SKM-1 (cell line): ENCODE results near the gene SAMHD1.
"Not testable (repeated sequence)": the region's sequence is repeated elsewhere in the genome, so short reads cannot be mapped to it uniquely, and the experiment has no call there.

Source experiments
- DNase-seq: peaks from one replicate; lab custom pipeline; 2025; ENCODE audit not compliant: unreplicated experiment; lab: John Stamatoyannopoulos, UW

The SAMHD1 gene

DNA sequence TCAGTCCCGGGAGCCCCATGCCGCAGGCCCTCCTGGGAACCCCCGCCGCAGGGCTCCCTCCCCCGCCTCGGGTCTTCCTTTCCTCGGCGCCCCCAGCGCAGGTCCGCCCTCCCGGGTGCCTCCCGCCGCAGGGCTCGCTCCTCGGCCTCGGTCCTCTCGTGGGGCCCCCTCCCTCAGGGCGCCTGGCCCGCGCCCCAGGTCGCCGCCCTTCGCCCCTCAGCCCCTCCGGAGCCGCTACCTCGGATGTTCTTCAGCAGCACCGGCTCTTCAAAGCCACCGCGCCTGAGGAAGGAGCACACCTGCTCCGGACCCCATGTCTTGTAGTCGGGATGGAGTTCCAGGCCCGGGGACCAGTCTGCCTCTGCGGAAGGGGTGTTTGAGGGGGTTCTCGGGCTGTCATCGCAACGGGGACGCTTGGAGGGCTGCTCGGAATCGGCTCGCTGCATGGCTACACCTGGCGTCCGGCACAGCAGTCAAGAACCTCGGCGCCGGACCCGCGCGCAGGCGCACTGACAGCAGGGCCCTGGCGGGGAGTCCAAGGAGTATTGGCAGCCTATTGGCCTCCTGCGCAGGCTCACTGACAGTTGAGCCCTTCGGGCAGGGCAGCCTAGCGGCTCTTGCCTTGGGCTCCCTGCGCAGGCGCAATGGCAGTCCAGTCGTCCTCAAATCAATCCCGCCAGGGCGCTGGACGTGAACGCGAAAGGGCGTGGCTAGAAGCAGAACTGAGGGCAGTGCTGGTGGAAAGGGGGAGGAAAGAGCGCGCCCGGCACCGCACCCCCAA lies at the start of gene SAMHD1:
SAMHD1 (minus strand) TSS at position 511 of the 781 bp plus-strand sequence; CDS start at position 446, 65 bp downstream.
- peak; percentile 97 for DNase-seq

DNA sequence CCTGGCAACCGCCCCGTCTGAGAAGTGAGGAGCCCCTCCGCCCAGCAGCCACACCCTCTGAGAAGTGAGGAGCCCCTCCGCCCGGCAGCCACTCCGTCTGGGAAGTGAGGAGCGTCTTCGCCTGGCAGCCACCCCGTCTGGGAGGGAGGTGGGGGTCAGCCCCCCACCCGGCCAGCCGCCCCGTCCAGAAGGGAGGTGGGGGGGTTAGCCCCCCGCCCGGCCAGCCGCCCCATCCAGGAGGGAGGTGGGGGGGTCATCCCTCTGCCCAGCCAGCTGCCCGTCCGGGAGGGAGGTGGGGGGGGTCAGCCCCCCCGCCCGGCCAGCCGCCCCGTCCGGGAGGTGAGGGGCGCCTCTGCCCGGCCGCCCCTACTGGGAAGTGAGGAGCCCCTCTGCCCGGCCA lies 48.7 kb upstream of the SAMHD1 start:
- DNase-seq: not testable (repeated sequence)

DNA sequence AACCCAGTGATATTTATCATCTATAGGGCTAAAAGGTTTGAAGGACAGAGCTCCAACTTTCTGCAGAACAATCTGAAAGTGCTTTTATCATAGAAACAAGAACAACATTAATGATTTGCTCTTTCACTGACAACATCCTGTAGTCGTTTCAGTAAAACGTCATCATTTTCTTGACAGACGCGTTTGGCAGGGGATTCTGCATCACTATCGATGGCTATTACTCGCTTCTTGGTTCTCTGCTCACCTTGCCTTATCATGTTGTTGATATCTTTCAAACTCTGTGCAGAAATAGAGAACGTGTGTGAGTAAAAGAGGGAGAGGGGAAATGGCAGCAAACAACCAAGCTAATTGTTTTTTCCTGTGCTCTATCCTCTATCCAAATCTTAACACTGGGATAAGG lies 47.1 kb upstream of the SAMHD1 start:
- no peak for DNase-seq

DNA sequence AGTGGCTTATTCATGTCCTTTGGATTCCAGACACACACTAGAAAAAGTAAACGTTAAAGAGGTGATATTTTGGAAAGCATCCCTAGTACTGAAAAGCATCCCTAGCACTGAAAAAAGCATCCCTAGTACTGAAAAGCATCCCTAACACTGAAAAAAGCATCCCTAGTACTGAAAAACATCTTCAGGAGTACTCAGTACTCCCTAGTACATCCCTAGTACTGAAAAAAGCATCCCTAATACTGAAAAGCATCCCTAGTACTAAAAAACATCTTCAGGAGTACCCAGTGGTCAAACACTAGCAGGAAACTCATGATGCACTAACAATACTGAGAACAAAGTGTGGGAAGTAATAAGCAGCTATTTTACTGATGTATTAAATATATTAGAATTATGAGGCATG lies 45.6 kb upstream of the SAMHD1 start:
- no peak for DNase-seq

DNA sequence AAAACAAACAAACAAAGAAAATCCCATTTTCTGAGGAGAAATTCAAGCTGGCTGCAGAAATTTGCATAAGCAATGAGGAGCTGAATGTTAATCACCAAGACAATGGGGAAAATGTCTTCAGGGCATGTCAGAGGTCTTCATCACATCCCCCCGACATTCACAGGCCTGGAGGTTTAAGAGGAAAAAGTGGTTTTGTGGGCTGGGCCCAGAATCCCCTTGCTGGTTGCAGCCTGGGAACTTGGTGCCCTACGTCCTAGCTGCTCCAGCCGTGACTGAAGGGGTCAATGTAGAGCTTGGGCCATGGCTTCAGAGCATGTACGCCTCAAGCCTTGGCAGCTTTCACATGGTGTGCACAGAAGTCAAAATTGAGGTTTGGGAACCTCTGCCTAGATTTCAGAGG lies 42.7 kb upstream of the SAMHD1 start:
- DNase-seq: not testable (repeated sequence)

DNA sequence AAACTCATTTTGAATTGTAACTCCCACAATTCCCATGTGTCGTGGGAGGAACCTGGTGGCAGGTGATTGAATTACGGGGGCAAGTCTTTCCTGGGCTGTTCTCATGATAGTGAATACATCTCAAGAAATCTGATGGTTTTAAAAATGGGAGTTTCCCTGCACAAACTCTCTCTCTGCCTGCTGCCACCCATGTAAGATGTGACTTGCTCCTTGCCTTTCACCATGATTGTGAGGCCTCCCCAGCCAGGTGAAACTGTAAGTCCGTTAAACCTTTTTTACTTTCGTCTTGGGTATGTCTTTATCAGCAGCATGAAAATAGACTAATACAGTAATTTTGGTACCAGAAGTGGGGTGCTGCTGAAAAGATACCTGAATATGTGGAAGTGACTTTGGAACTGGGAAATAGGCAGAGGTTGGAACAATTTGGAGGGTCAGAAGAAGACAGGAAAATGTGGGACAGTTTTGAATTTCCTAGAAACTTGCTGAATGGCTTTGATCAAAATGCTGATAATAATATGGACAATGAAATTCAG lies 41.4 kb upstream of the SAMHD1 start:
- DNase-seq: no peak

DNA sequence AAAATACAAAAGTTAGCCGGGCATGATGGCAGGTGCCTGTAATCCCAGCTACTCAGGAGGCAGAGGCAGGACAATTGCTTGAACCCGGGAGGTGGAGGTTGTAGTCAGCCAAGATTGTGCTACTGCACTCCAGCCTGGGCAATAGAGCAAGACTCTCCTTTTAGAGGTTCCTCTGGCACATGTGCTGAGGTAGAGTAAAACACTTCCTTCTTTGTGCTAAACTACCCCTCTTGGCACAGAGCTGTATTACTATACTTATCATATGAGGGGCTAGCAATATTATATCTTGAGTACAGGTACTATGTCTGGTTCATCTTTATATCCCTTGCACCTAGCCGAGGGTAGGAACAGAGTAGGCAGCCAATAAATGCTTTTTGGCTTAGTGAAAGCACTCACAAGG lies 40.2 kb upstream of the SAMHD1 start:
- DNase-seq: no peak

DNA sequence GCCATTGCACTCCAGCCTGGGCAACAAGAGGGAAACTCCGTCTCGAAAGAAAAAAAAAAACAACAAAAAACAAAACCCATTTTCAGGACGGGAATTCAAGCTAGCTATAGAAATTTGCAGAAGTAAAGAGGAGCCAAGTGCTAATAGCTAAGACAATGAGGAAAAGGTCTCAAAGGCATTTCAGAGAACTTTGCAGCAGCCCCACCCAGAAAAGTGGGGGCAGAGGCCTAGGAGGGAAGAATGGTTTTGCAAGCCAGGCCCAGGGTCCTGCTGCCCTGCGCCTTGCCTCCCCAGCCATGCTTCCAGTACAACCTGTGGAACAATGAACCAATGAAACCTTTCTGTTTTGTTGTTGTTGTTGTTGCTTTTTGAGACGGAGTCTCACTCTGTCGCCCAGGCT lies 38.3 kb upstream of the SAMHD1 start:
- peak; percentile 33 for DNase-seq

DNA sequence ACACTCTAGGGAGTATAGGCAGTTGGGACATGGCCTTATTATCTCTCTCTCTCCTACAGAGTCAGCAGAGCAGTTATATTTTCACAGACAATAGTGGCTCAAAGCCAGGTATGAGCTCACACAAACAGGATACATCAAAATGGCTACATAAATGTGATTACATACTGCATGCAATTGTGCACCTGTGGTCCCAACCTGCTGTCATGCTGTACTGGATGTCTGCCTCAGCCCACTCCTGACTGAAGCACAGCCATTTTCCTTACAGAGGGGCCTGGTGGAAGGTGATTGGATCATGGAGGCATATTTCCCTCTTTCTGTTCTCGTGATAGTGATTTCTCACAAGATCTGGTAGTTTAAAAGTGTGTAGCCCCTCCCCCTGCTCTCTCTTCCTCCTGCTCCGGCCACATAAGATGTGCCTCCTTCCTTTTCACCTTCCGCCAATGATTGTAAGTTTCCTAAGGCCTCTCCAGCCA lies 37.0 kb upstream of the SAMHD1 start:
- no peak for DNase-seq

DNA sequence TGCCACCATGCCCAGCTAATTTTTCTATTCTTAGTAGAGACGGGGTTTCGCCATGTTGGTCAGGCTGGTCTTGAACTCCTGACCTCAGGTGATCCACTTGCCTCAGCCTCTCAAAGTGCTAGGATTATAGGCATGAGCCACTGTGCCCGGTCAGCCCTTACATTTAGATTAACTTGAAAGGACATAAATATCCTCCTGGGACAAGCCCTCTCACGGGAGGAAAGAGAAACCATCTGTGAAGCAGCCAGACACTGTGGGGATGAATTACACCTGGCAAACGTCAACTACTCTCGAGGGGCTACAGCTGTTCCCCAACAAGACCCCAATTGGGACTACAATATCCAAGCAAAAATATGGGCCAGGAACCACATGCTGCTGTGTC lies 32.7 kb upstream of the SAMHD1 start:
- no peak for DNase-seq

DNA sequence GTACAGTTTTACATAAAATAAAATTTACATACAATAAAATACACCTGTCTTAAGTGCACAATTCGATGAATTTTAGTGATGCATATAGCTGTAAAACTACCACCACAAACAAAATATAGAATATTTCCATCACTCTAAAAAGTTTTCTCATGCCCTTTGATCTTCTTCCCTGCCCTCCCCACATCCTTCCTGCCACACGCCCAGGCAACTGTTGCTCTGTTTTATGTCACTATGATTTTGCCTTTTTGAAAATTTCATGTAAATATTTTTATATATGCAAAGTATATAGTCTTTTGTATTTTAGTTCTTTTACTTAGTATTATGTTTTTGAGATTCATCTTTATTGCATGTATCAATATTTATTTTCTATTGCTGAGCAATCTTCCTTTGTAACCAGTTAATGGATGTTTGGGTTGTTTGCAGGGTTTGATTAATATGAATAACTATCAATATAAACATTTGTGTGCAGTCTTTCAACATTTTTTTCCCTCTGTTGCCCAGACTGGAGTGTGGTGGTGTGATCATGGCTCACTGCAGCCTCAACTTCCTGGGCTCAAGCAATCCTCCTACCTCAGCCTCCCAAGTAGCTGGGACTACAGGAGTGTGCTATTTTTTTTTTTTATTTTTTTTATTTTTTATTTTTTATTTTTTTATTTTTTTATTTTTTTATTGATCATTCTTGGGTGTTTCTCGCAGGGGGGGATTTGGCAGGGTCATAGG lies 23.8 kb upstream of the SAMHD1 start:
- no peak for DNase-seq

DNA sequence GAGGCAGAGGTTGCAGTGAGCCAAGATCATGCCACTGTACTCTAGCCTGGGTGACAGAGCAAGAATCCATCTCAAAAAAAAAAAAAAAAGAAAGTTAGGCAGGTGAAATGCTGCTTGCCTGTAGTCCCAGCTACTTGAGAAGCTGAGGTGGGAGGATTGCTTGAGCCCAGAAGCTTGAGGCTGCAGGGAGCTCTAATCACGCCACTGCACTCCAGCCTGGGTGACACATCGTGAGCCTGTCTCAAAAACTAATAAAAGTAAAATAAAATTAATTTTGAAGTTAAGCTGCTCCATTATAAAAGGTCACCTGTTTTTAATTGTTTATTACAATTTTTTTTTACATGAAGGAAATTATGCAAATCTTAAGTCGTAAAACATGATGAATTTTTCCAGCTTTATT lies 23.2 kb upstream of the SAMHD1 start:
- no peak for DNase-seq

DNA sequence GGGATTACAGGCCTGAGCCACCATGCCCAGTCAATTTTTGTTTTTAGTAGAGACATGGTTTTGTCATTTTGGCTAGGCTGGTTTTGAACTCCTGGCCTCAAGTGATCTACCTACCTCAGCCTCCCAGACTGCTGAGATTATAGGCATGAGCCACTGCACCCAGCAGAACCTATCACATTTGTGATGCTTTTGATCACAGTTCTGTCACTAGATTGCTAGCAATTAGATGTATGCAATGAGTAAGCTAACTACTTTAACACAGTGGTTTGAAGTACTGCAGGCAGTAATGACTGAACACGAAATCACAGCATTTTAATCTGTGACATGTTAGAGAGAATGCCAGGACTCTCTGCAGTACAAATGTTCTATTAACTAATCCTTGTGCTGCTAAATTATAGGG lies 19.6 kb upstream of the SAMHD1 start:
- no peak for DNase-seq

DNA sequence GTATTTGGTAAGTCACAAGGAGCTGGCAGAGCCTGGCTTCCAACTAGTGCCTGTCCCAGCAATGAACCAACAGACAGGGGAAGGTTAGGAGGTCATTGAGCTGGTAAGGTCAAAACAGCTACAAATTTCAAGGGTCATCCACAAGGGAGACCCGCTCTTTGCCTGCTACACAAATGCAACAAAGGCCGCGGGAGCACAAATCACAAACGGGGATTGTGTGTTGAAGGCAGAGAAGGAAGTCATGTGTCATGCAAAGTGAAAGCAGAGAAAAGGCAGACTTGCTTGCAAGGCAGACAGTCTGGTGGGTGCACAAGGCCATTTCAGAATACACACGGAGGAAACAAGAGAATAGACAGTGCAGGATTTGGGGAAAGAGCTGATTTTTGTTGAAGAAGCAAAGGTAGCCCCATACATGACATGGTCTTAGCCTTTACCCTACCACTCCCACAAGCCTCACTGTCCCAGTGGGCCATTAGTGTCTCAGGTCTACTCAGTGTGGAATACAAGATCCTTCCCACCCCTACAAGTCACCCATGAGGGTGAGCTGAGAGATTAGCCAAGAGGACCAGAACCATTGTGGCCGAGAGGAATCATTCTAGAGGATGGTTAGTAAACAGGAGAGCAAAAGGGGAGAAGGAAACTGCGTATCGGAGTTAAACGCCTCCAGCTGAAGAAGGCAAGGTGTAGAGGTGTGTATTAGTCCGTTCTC lies 18.1 kb upstream of the SAMHD1 start:
- no peak for DNase-seq

DNA sequence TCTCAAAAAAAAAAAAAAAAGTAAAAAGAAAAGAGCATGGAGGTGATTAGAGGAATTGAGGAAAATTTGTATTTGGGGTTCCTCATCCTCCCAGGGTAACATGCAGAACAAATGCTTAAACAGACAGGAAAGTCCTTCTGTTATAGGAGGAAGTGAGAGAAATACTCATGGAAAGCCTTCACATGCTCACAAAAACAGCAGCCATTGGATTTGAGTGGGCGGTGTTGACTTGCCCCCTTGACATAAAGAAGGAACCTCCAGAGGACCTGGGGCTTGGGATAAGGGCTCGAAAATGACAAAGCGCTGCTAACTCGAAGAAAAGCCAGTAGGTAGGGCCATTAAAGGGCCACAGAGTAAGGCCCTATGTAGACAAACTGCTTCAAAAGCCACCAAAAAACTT lies 17.5 kb upstream of the SAMHD1 start:
- no peak for DNase-seq

DNA sequence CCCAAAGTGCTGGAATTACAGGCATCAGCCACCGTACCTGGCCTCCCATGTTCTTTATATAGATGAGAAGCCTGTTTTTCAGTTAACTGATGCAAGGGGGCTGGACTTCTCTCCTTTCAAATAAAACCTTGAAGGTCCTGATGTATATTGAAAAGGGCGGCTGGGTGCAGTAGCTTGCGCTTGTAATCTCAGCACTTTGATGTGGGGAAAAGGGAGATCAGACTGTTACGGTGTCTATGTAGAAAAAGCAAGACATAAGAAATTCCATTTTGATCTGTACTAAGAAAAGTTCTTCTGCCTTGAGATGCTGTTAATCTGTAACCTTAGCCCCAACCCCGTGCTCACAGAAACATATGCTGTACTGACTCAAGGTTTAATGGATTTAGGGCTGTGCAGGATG lies 16.1 kb upstream of the SAMHD1 start:
- no peak for DNase-seq

DNA sequence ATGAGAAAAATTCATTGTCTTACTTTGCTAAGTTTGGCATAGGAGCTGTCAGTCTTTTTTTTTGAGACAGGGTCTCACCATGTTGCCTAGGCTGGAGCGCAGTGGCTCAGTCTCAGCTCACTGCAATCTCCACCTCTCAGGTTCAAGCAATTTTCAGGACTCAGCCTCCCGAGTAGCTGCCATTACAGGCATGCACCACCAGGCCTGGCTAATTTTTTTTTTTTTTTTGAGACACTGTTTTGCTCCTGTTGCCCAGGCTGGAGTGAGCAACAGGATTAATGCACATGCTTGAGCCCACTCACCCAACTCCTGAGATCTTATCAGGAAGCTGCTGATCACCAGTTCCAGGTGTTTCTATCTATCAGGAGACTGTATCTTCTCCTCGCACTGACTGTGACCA lies 15.5 kb upstream of the SAMHD1 start:
- DNase-seq: not testable (repeated sequence)

DNA sequence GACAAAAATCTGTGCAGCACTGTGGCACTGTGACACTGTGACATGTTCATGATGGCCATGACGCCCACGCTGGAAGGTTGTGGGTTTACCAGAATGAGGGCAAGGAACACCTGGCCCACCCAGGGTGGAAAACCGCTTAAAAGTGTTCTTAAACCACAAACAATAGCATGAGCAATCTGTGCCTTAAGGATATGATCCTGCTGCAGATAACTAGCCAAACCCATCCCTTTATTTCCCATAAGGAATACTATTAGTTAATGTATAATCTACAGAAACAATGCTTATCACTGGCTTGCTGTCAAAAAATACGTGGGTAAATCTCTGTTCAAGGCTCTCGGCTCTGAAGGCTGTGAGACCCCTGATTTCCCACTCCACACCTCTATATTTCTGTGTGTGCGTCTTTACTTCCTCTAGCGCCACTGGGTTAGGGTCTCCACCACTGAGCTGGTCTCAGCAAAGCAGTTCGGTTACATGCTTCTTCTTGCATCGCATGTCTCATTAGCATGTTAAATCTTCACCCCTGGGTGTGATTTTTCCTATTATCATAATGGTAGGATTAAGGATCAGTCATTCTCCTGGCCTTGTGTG lies 10.9 kb upstream of the SAMHD1 start:
- not testable (repeated sequence) for DNase-seq

DNA sequence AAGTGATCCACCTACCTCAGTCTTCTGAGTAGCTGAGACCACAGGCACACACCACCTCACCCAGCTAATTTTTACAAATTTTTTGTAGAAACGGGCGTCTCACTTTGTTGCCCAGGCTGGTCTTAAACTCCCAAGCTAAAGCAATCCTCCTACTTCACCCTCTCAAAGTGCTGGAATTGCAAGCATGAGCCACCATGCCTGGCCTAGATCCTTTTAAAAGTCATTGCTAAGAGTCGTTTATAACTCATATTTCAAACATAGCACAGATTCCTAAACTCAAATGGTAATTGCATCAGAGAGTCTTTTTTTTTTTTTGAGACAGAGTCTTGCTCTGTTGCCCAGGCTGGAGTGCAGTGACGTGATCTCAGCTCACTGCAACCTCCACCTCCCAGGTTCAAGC lies 7.7 kb upstream of the SAMHD1 start:
- DNase-seq: no peak

DNA sequence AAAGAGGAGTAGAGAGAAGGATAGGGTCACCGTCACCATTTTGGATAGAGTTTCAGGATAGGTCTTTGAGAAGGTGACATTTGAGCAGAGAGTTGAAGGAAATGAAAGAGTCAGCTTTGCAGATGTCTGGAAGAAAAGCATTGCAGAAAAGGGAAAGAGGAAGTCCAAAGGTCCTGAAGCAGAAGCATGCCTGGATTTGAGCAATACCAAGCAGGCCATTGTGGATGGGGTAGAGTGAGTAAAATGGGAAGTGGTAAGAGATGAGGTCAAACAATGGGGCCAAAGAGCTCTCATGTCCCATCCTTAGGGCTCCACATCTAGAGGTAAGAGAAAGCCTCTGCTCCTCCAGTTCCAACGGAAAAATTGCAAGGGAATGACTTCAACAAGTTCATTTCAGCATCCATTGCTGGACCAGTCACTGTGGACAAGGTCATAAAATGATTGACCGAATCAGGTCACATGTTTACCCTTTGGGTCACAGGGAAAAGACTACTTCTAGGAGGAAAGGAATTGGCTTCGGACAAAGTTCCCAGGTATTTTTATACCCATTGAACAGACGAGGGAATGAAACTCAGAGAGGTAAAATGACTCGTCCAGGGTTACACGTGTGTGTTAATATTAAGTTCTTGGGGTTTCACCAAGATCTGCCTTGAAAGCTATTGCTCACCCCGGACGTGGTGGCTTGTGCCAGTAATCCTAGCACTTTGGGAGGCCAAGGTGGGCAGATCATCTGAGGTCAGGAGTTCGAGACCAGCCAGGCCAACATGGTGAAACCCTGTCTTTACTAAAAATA lies 6.6 kb upstream of the SAMHD1 start:
- DNase-seq: peak; percentile 98
